Neural cell (in vitro differentiated cells): Measurements from ENCODE around the gene PHOSPHO1. TPM values are rescaled to one million over a fixed set of nuclear protein-coding genes. Genes with fewer than 3 reads are reported as not detected.

Experiments used
- H2AFZ ChIP-seq: fragments of 200-600, 300-800 bp; sonication (generic), shearing (Covaris generic); 2 replicates; pipeline ENCODE4 v1.6.0; 2014; ENCODE audit warnings: low read depth, mild to moderate bottlenecking, antibody characterized with exemption, low read length, moderate library complexity
- H3F3A ChIP-seq: fragments of 200-600 bp; shearing (Covaris generic); 2 replicates; pipeline ENCODE4 v1.6.1; 2016; ENCODE audit warnings: mild to moderate bottlenecking, moderate library complexity, mixed read lengths, antibody characterized with exemption, low read length; ENCODE audit not compliant: insufficient read depth, poor library complexity, severe bottlenecking
- H3K27ac ChIP-seq: fragments of 200-600, 300-800 bp; sonication (generic), shearing (Covaris generic); 2 replicates; pipeline ENCODE4 v1.5.1; 2014; ENCODE audit warnings: mild to moderate bottlenecking, low read length, moderate library complexity
- H3K27me3 ChIP-seq: fragments of 300-800, 200-600 bp; sonication (generic), shearing (Covaris generic); 2 replicates; pipeline ENCODE4 v1.6.0; 2014; ENCODE audit warnings: mild to moderate bottlenecking, low read depth, low read length, moderate library complexity; ENCODE audit not compliant: insufficient read depth
- H3K36me3 ChIP-seq: fragments of 300-800, 200-600 bp; sonication (generic), shearing (Covaris generic); 2 replicates; pipeline ENCODE4 v1.5.1; 2014; ENCODE audit warnings: mild to moderate bottlenecking, antibody characterized with exemption, low read length, moderate library complexity; ENCODE audit not compliant: insufficient read depth
- H3K4me2 ChIP-seq: fragments of 300-800, 200-600 bp; sonication (generic), shearing (Covaris generic); 2 replicates; pipeline ENCODE4 v1.6.0; 2014; ENCODE audit warnings: mild to moderate bottlenecking, low read length
- H3K4me3 ChIP-seq: fragments of 300-800, 200-600 bp; sonication (generic), shearing (Covaris generic); 2 replicates; pipeline ENCODE4 v1.5.1; 2014; ENCODE audit warnings: mild to moderate bottlenecking, low read length, moderate library complexity
- H3K79me2 ChIP-seq: fragments of 200-600 bp; shearing (Covaris generic); replicated peaks from 2 replicates; pipeline ENCODE4 v1.6.0; 2014; ENCODE audit warnings: mild to moderate bottlenecking, low read length, moderate library complexity; ENCODE audit not compliant: insufficient read depth
- H3K9ac ChIP-seq: fragments of 300-800, 200-600 bp; sonication (generic), shearing (Covaris generic); 2 replicates; pipeline ENCODE4 v1.6.1; 2016; ENCODE audit warnings: mild to moderate bottlenecking, low read length, mixed read lengths
- H3K9me2 ChIP-seq: fragments of 200-600 bp; shearing (Covaris generic); 2 replicates; pipeline ENCODE4 v1.6.1; 2016; ENCODE audit warnings: mild to moderate bottlenecking, low read length, mixed read lengths; ENCODE audit not compliant: insufficient read depth
- H3K9me3 ChIP-seq: fragments of 200-600, 300-800 bp; sonication (generic), shearing (Covaris generic); 2 replicates; pipeline ENCODE4 v1.6.1; 2016; ENCODE audit warnings: mild to moderate bottlenecking, mixed run types, low read length, moderate library complexity, mixed read lengths
- H4K20me1 ChIP-seq: fragments of 200-600 bp; shearing (Covaris generic); 2 replicates; pipeline ENCODE4 v1.6.1; 2016; ENCODE audit warnings: mild to moderate bottlenecking, mixed run types; ENCODE audit not compliant: insufficient read depth
- CTCF ChIP-seq: fragments of 450-650 bp; IDR thresholded peaks from 2 replicates; pipeline ENCODE4 v1.5.1; 2014; ENCODE audit warnings: antibody characterized with exemption, mild to moderate bottlenecking, moderate library complexity; ENCODE audit not compliant: poor library complexity, severe bottlenecking
- EP300 ChIP-seq: fragments of 450-650 bp; conservative IDR thresholded peaks from 2 replicates; pipeline ENCODE4 v1.6.1; 2014; ENCODE audit warnings: antibody characterized with exemption, mild to moderate bottlenecking, moderate library complexity; ENCODE audit not compliant: poor library complexity, severe bottlenecking
- EZH2 ChIP-seq: fragments of 200-600, 300-800 bp; shearing (Covaris generic), sonication (generic); IDR thresholded peaks from 2 replicates; pipeline ENCODE4 v1.6.1; 2014; ENCODE audit warnings: antibody characterized with exemption, low read length, borderline replicate concordance, mild to moderate bottlenecking; ENCODE audit not compliant: insufficient read depth, poor library complexity, severe bottlenecking
- MXI1 ChIP-seq: fragments of 450-650 bp; conservative IDR thresholded peaks from 2 replicates; pipeline ENCODE4 v1.6.1; 2014; ENCODE audit warnings: antibody characterized with exemption, mild to moderate bottlenecking; ENCODE audit not compliant: poor library complexity, severe bottlenecking
- POLR2AphosphoS5 ChIP-seq: IDR thresholded peaks from 2 replicates; pipeline ENCODE4 v1.6.1; 2012
- RAD21 ChIP-seq: fragments of 450-650 bp; conservative IDR thresholded peaks from 2 replicates; pipeline ENCODE4 v1.6.1; 2014; ENCODE audit warnings: antibody characterized with exemption, mild to moderate bottlenecking, moderate library complexity
- REST ChIP-seq: IDR thresholded peaks from 2 replicates; pipeline ENCODE4 v1.6.1; 2012; ENCODE audit warnings: borderline replicate concordance
- SMC3 ChIP-seq: fragments of 450-650 bp; conservative IDR thresholded peaks from 2 replicates; pipeline ENCODE4 v1.6.1; 2014; ENCODE audit warnings: antibody characterized with exemption, mild to moderate bottlenecking, moderate library complexity; ENCODE audit not compliant: poor library complexity
- TAF1 ChIP-seq: IDR thresholded peaks from 2 replicates; pipeline ENCODE4 v1.6.1; 2012; ENCODE audit warnings: low read depth
- polyA plus RNA-seq: library from polyadenylated mRNA; depleted of rRNA; stranded (reverse); fragments of >200 nt; gene quantifications from 2 replicates; pipeline ENCODE4 v1.2.3, GENCODE V29; 2014

Gene PHOSPHO1
- polyA plus RNA-seq, 1 donor from 2014 or later, result not detected

- Histone ChIP-seq H3K27me3 (peaks cover 64% of the 10 kb centered on the region), H3K79me2 (no peaks in the 10 kb centered on the region), H3K4me2 (no peak overlapping the region), H4K20me1 (no peaks in the 10 kb centered on the region), H3K9me3 (no peaks in the 10 kb centered on the region), H3K9me2 (no peaks in the 10 kb centered on the region), H3K4me3 (no peak overlapping the region), H2AFZ (no peak overlapping the region), H3F3A (no peaks in the 10 kb centered on the region), H3K36me3 (no peaks in the 10 kb centered on the region), H3K9ac (no peak overlapping the region), H3K27ac (no peak overlapping the region)
- no peak for TF ChIP-seq EP300
- no peak for TF ChIP-seq MXI1
- no peak for TF ChIP-seq CTCF
- TF ChIP-seq EZH2, result no peak
- TF ChIP-seq REST, result no peak
- TF ChIP-seq RAD21, result no peak
- no peak for TF ChIP-seq TAF1
- no peak for TF ChIP-seq POLR2AphosphoS5
- no peak for TF ChIP-seq SMC3
Measured at GRCh38 chr17:49223168-49223516, 7.4 kb downstream of the PHOSPHO1 start.

- H3K79me2 ChIP-seq, result no peaks in the 10 kb centered on the region
- H3K9ac ChIP-seq, result no peak overlapping the region
- no peaks in the 10 kb centered on the region for H4K20me1 ChIP-seq
- H3F3A ChIP-seq, result no peaks in the 10 kb centered on the region
- H3K27me3 ChIP-seq, result peaks cover 33% of the 10 kb centered on the region
- H3K36me3 ChIP-seq, result no peaks in the 10 kb centered on the region
- H3K27ac ChIP-seq, result no peak overlapping the region
- H3K9me2 ChIP-seq, result no peaks in the 10 kb centered on the region
- H2AFZ ChIP-seq, result no peak overlapping the region
- no peak overlapping the region for H3K4me3 ChIP-seq
- no peak overlapping the region for H3K4me2 ChIP-seq
- no peaks in the 10 kb centered on the region for H3K9me3 ChIP-seq
- no peak for TF ChIP-seq CTCF
- TF ChIP-seq EP300, result no peak
- no peak for TF ChIP-seq SMC3
- no peak for TF ChIP-seq MXI1
- TF ChIP-seq POLR2AphosphoS5, result no peak
- no peak for TF ChIP-seq REST
- TF ChIP-seq RAD21, result no peak
- TF ChIP-seq EZH2, result no peak
- TF ChIP-seq TAF1, result no peak
Measured at GRCh38 chr17:49219987-49220386, 10.6 kb downstream of the PHOSPHO1 start.
